ENCODE data around the gene PLSCR3.

Gene PLSCR3

DNA sequence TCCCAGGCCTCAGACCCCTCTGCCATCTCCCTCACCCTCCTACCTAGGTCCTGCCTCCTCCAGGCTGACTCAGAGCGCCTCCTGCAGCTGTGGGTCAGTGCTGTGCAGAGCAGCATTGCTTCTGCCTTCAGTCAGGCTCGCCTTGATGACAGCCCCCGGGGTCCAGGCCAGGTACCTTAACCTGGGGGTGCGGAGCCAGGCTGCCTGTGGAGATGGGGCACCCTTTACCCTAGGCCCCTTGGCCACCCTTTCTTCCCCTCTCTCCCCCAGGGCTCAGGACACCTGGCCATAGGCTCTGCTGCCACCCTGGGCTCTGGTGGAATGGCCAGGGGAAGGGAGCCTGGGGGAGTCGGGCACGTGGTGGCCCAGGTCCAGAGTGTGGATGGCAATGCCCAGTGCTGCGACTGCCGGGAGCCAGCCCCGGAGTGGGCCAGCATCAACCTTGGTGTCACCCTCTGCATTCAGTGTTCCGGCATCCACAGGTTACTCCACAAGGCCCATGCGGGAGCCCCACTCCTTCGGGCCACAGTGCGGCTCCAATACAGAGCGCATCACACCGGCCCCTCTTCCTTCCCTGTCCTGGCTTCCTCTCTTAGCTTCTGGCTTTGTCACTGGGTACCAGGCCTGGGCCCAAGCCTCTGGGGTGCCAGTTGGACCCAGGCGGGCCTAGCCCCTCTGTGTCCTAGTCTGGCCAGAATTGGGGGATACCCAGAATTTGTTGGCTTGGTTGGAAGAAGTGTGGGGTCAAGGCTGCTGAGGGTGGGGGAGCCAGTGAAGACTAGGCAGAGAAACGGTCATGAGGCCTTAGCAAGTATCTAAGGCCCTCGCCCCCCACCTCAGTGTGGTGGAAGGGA, 47.3 kb downstream of the PLSCR3 start:
- no peak for DNase-seq

GRCh38 chr17:7343250-7343649, 51.1 kb downstream of the PLSCR3 start:
- no peak for DNase-seq

- no peak for DNase-seq
These were observed 52.5 kb downstream of the PLSCR3 start for GRCh38 chr17:7341842-7342241.

DNA sequence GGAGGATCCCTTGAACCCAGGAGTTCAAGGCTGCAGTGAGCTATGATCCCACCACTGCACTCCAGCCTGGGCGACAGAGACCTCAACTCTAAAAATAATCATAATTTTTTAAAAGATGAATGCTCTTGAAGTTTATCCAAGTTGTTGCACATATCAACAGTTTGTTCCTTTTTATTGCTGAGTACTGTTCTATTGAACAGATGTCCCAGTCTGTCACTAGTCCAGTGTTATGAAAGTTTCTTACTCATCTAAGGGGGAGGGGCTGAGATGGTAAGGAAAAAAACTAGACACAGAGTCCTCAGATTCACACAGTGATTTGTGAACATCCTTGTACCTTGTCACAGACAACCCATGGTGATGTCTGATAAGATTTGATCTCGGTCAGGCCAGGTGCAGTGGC, 54.1 kb downstream of the PLSCR3 start:
- no peak for DNase-seq

Data from NCI-H2171 treated with DMSO at 0.1 percent for 48 hours (cell line).